Activated CD4-positive, alpha-beta T cell treated with anti-CD3 and anti-CD28 coated beads, Interleukin-2, Interleukin-6, amounts not matched to agents 100 ng/mL and 50 ng/mL, durations not matched to agents 16 hours and 8 hours (primary cell): ENCODE data around the gene ZBTB46.
"Not testable (repeated sequence)": the region's sequence is repeated elsewhere in the genome, so short reads cannot be mapped to it uniquely, and the experiment has no call there.

Source experiments
- DNase-seq: peaks from one replicate; pipeline ENCODE4 v3.0.0-alpha.2; 2020

Gene ZBTB46, protein sequence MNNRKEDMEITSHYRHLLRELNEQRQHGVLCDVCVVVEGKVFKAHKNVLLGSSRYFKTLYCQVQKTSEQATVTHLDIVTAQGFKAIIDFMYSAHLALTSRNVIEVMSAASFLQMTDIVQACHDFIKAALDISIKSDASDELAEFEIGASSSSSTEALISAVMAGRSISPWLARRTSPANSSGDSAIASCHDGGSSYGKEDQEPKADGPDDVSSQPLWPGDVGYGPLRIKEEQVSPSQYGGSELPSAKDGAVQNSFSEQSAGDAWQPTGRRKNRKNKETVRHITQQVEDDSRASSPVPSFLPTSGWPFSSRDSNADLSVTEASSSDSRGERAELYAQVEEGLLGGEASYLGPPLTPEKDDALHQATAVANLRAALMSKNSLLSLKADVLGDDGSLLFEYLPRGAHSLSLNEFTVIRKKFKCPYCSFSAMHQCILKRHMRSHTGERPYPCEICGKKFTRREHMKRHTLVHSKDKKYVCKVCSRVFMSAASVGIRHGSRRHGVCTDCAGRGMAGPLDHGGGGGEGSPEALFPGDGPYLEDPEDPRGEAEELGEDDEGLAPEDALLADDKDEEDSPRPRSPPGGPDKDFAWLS

GRCh38 chr20:63830841-63831588, at the start of gene ZBTB46:
ZBTB46 (minus strand) TSS chr20:63831264; CDS start chr20:63790757, 40,507 bp downstream.
- peak; percentile 44 for DNase-seq

DNA sequence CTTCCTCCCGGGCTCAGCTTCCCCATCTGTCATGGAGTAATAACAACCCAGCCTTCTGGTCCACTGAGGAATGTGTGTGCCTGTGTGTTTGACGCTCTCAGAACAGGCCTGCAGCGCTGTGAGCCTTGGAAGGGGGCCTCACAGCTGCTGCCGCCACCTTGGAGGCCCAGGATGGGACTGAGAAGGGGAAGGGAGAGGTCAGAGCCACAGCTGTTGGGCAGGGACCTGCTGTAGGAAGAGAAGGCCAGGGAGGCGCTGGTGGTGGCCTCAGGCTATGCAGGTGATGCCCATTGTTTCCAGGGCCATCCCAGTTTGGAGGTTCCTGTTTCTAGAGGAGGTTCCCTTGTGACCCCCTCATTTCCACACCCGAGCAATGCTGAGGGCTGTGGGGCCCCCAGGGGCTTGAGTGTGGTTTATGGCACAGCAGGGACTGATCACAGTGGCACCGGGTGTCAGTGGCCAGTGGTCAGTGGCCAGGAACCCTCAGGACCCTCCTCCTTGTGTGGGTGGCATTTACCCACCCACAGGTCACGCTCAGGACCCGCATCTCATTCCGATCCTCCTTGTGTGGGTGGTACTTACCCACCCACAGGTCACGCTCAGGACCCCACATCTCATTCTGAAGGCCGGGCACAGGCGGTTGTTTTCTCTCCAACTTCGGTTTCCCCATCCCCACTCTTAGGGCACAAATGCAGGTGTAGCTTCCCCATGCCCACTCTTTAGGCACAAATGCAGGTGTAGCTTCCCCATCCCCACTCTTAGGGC, 48.0 kb upstream of the ZBTB46 start:
- no peak for DNase-seq

DNA sequence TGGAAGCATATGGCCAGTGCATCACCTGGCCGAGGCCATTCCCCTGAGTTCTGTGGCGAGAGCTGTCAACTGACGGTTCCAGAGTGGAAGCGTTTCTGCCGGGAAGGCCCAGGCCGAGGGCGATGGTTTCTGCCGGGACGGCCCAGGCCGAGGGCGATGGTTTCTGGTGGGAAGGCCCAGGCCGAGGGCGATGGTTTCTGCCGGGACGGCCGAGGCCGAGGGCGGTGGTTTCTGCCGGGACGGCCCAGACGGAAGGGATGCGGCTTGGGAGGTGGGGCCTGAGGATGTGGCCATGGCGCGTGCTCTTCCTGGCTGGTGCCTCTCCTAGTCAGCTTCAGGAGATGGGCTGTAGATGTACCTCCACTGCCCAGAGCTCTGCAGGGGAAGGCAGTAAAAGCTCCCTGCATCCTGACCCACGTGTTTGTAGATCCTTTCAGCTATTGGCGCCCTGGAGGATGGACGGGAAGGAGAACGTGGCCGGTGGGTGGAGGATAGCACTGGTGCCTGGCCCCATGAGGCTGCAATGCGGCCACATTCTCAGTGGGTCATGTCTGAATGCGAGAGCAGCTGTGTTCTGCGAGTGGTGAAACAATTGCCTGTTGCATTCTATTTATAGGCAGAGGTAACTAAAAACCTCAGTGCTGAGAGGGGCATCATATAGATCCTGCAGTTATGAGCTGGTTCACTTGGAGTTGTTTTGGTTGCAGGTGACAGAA, 46.8 kb upstream of the ZBTB46 start:
- no peak for DNase-seq

- DNase-seq = no peak
Observed at GRCh38 chr20:63876489-63877036, 45.5 kb upstream of the ZBTB46 start.

DNA sequence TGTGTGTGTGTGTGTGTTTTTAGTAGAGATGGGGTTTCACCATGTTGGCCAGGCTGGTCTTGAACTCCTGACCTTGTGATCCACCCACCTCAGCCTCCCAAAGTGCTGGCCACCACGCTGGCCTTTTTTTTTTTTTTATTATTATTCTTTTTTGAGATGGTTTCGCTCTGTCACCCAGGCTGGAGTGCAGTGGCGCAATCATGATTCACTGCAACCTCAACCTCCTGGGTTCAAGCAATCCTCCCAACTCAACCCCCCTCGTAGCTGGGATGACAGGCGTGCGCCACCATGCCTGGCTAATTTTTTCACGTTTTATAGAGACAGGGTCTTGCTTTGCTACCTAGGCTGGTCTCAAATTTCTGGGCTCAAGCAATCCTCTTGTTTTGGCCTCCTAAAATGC, 43.2 kb upstream of the ZBTB46 start:
- DNase-seq = not testable (repeated sequence)

DNA sequence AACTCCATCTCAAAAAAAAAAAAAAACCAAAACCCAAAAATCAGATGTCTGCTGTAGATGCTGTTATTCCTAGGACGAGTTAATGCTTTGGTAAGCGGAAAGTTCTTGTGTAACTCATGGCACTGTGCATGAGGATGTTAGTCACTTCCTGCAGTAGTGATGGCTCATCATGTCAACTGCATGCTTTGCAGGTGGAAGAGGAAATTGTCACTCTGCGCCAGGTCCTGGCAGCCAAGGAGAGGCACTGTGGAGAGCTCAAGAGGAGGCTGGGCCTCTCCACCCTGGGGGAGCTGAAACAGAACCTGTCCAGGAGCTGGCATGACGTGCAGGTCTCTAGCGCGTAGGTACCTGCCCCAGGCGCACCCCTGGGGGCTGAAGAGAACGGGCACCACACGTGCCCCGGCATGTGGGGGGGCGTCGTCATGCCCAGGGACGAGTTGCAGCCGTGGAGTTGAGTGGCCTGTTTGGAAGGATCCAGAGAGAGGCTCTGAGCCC, 42.5 kb upstream of the ZBTB46 start:
- DNase-seq = peak; percentile 82

GRCh38 chr20:63868264-63868663, 37.2 kb upstream of the ZBTB46 start:
- no peak for DNase-seq

DNA sequence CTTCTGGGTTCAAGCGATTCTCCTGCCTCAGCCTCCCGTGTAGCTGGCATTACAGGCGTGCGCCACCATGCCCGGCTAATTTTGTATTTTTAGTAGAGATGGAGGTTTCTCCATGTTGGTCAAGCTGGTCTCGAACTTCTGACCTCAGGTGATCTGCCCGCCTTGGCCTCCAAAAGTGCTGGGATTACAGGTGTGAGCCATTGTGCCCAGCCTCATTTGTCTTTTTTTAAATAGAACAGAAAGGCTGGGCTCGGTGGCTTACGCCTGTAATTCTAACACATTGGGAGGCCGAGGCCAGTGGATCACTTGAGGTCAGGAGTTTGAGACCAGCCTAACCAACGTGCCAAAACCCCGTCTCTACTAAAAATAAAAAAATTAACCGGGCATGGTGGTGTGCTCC, 36.0 kb upstream of the ZBTB46 start:
- DNase-seq = not testable (repeated sequence)

GRCh38 chr20:63864978-63865640, 34.0 kb upstream of the ZBTB46 start, which contains the start of gene TPD52L2:
TPD52L2 (plus strand) TSS chr20:63865270; CDS start chr20:63865366, 96 bp downstream.
- DNase-seq = peak; percentile 99

DNA sequence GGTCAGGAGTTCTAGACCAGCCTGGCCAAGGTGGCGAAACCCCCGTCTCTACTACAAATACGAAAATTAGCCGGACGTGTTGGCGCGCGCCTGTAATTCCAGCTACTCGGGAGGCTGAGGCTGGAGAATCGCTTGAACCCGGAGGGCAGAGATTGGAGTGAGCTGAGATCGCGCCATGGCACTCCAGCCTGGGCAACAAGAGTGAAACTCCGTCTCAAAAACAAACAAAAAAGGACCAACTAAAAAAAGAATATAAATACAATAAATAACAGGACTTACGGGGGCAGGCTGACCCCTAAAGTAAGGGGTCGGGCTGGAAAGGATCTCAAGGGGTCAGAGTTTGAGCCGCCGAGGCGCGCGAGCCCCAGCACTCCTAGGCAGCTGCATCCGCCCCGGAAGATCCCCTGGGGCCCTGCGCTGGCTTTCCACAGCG, 33.5 kb upstream of the ZBTB46 start:
- DNase-seq = no peak

- DNase-seq = peak; percentile 89
Observed at GRCh38 chr20:63863798-63864544, 32.9 kb upstream of the ZBTB46 start.

- no peak for DNase-seq
Observed at GRCh38 chr20:63863021-63863797, 32.1 kb upstream of the ZBTB46 start.

GRCh38 chr20:63861981-63862901, 31.2 kb upstream of the ZBTB46 start:
- DNase-seq = no peak

DNA sequence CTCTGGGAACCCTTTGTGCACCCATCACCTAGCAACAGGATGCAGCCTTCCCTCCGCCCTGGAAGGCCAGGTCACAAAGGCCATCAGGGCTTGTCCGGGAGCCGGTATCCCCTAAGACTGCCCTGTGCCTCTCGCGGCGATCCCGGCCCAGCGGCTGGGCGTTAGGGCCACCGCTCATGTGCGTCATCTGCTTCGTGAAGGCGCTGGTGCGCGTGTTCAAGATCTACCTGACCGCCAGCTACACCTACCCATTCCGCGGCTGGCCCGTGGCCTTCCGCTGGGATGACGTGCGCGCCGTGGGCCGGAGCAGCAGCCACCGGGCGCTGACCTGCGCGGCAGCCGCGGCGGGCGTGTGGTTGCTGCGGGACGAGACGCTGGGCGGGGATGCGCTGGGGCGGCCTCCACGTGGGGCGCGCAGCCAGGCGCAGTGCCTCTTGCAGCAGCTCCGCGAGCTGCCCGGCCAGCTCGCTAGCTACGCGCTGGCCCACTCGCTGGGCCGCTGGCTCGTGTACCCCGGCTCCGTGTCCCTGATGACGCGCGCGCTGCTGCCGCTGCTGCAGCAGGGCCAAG, 30.4 kb upstream of the ZBTB46 start, which contains the start of gene ABHD16B:
ABHD16B (plus strand) TSS at position 134 of the 570 bp plus-strand sequence; CDS start at position 177, 43 bp downstream.
- no peak for DNase-seq

DNA sequence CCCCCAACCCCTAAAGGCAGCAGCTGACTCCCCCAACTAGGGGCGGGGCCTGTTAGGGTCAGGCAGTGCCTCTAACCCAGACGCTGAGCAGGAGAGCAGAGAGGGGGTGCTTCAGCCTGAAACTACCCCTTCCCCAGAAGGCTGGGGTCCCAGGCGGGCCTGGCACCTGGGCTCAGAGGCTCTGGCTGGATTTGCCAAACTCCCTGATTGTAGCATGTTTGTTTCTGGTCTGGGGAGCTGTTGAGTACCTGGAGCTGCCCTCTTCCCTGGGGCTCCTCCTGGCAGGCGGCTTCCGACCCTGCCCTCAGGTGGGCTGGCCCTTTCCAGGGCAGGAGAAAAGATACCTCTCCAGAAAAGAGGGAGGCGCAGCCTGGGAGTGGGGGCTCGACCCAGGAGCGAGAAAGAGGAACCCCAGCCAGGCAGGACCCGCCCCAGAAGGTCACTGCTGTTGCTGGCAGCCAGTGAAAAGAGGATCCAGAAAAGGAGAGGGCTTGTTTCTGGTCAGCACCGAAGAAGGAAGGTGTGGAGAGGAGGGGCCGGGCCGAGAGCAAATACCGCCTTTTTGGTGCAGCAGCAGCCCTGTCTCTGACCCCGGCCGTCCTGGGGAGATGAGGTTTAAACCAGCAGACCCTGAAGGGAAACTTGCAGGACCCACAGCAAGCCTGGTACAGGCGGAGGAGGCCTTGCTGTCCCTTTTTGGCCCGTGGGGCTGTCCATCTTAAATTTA, 29.4 kb upstream of the ZBTB46 start:
- DNase-seq = no peak

GRCh38 chr20:63859166-63859699, 28.2 kb upstream of the ZBTB46 start:
- DNase-seq = no peak
